Gastroesophageal sphincter (tissue), 4 donors: ENCODE results near the gene BCL2L14. TPM values are rescaled to one million over a fixed set of nuclear protein-coding genes. Genes with fewer than 3 reads are reported as not detected.

Experiments used
- ATAC-seq: fragments of 150-250 bp; one replicate; pipeline ENCODE4 v1.9.1; 2016; ENCODE audit warnings: mild to moderate bottlenecking, moderate library complexity
- H3K27ac ChIP-seq, 4 donors: fragments of 200-600 bp; sonication (generic) in 3 of 4; 1 replicate in 3 of 4; 2 replicates in 1 of 4; pipeline ENCODE4 v1.5.1; 2016 to 2019
- H3K27me3 ChIP-seq: fragments of 200-600 bp; sonication (generic); one replicate; pipeline ENCODE4 v1.5.1; 2019
- H3K36me3 ChIP-seq, 2 donors: fragments of 200-600 bp; sonication (generic); one replicate each; pipeline ENCODE4 v1.5.1; 2019; ENCODE audit warnings: control low read depth in 1 of 2
- H3K4me1 ChIP-seq, 3 donors: fragments of 200-600 bp; sonication (generic); 1 replicate in 2 of 3; 2 replicates in 1 of 3; pipeline ENCODE4 v1.5.1; 2016 to 2019; ENCODE audit warnings: control low read depth in 2 of 3
- H3K4me3 ChIP-seq, 2 donors: fragments of 200-600 bp; sonication (generic); one replicate each; pipeline ENCODE4 v1.5.1; 2019; ENCODE audit warnings: mild to moderate bottlenecking in 1 of 2, moderate library complexity in 1 of 2
- H3K9me3 ChIP-seq, 3 donors: fragments of 200-600 bp; sonication (generic); one replicate each; pipeline ENCODE4 v1.5.1; 2017 to 2019; ENCODE audit warnings: control low read depth in 2 of 3
- CTCF ChIP-seq, 4 experiments: fragments of 200-600 bp in 2 of 4; fragments of 450-650 bp in 2 of 4; sonication (generic) in 1 of 4; IDR thresholded peaks; one replicate each; pipeline ENCODE4 v1.5.1; 2017 to 2019; ENCODE audit warnings: antibody characterized with exemption in 4 of 4, mild to moderate bottlenecking in 2 of 4, moderate library complexity in 2 of 4
- EP300 ChIP-seq: sonication (generic); formaldehyde crosslinking; IDR thresholded peaks from one replicate; pipeline ENCODE4 v1.6.1; 2017; ENCODE audit warnings: antibody characterized with exemption, mild to moderate bottlenecking
- POLR2A ChIP-seq, 2 donors: fragments of 450-650 bp; IDR thresholded peaks; one replicate each; pipeline ENCODE4 v1.6.1; 2017; ENCODE audit warnings: antibody characterized with exemption in 2 of 2, mild to moderate bottlenecking in 2 of 2, moderate library complexity in 1 of 2
- POLR2AphosphoS5 ChIP-seq: sonication (generic); formaldehyde crosslinking; IDR thresholded peaks from one replicate; pipeline ENCODE4 v1.6.1; 2017; ENCODE audit warnings: antibody characterized with exemption
- whole genome bisulfite sequencing, 2 donors: methylation state at CpG; one replicate each; pipeline ENCODE4 v1.1.5; 2018; ENCODE audit warnings: low coverage in 1 of 2; 5-methylcytosine and 5-hydroxymethylcytosine counted together
- total RNA-seq, 4 donors: library from RNA; depleted of rRNA; stranded (reverse); fragments of >200 nt; gene quantifications; one replicate each; pipeline ENCODE4 v1.1.0, GENCODE V29; 2016

Gene BCL2L14
- total RNA-seq, 4 donors from 2014 or later: 1.2 TPM; not detected in 3

DNA sequence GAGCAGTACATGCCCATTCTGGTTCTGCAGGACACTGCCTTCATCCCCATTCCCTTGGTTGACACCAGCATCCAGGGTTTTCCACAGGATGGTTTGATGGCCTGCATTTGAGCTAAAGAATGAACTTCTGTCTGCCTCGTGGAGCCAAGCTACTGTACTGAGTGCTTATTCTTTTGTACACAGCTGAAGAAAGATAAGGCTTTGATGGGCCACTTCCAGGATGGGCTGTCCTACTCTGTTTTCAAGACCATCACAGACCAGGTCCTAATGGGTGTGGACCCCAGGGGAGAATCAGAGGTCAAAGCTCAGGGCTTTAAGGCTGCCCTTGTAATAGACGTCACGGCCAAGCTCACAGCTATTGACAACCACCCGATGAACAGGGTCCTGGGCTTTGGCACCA, 23.7 kb downstream of the BCL2L14 start:
- TF ChIP-seq POLR2AphosphoS5 (no peak), POLR2A (IDR thresholded peaks at IDR 0.05) (no peak)
- no peak overlapping the region for H3K4me3 ChIP-seq

DNA sequence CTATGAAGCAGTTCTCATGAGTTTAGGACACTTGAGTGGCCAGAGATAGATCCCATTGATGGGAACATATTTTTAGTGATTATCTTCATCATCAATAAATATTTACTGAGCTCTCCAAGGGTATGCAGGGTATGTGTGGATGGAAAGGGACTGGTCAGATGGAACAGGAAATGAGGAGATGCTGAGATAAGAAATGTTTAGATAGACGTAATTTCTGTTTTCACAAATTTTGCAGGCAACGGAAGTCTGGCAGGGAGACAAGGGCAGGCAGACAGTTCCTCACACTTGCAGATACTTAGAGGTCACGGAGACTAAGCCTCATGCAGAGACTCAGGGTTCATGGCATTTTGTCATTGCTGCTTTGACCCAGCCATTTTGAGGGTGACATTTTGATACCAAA, 24.3 kb downstream of the BCL2L14 start:
- 61 to 73% methylated on average over 3 of the region's 3 CpGs for WGBS, 2 donors
- Histone ChIP-seq H3K36me3 (no peaks in the 10 kb centered on the region), H3K27me3 (no peaks in the 10 kb centered on the region), H3K4me1 (no peaks in the 10 kb centered on the region), H3K9me3 (peaks cover 0 to 3% (median 0%) of the 10 kb centered on the region in 3 donors), H3K4me3 (no peak overlapping the region), H3K27ac (no peak overlapping the region)
- no peak for ATAC-seq
- TF ChIP-seq POLR2AphosphoS5 (no peak), POLR2A (IDR thresholded peaks at IDR 0.05) (no peak), EP300 (no peak), CTCF (IDR thresholded peaks at IDR 0.05) (no peak)

More for the DNA sequence above, 23.7 kb downstream of the BCL2L14 start:
- H3K4me1 ChIP-seq: no peaks in the 10 kb centered on the region
- no peaks in the 10 kb centered on the region for H3K27me3 ChIP-seq
- no peak for ATAC-seq
- peaks cover 0 to 3% (median 0%) of the 10 kb centered on the region in 3 donors for H3K9me3 ChIP-seq
- WGBS, 2 donors: 83 to 89% methylated on average over 3 to 4 of the region's 4 CpGs
- no peak overlapping the region for H3K27ac ChIP-seq
- no peaks in the 10 kb centered on the region for H3K36me3 ChIP-seq

GRCh38 chr12:12097891-12098690, 27.4 kb downstream of the BCL2L14 start:
- H3K4me1 ChIP-seq: no peaks in the 10 kb centered on the region
- no peaks in the 10 kb centered on the region for H3K27me3 ChIP-seq
- no peaks in the 10 kb centered on the region for H3K9me3 ChIP-seq
- no peak for TF ChIP-seq CTCF (IDR thresholded peaks at IDR 0.05)
- TF ChIP-seq EP300: no peak
- TF ChIP-seq POLR2AphosphoS5: no peak
- no peak for TF ChIP-seq POLR2A (IDR thresholded peaks at IDR 0.05)
- 62 to 88% methylated on average over 6 of the region's 6 CpGs for WGBS, 2 donors
- no peak for ATAC-seq
- H3K27ac ChIP-seq: no peak overlapping the region
- H3K36me3 ChIP-seq: no peaks in the 10 kb centered on the region
- H3K4me3 ChIP-seq: no peak overlapping the region

DNA sequence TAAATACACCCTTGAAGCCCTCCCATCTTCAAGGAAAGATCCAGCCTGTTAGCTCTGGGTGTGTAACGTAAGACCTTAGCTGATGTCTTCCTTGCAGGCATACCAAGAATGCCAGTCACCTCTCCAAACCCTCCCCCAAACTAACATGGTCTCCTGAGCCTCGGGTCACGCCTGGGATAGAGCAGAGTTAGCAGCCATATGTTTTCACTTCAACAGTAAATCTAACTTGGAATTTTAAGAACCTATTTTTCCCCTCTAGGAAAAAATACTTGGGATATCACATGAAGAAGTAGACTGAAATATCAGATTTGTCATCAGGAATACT, 27.9 kb downstream of the BCL2L14 start:
- Histone ChIP-seq H3K4me1 (no peaks in the 10 kb centered on the region), H3K4me3 (no peak overlapping the region), H3K36me3 (no peaks in the 10 kb centered on the region), H3K27me3 (no peaks in the 10 kb centered on the region), H3K27ac (no peak overlapping the region), H3K9me3 (no peaks in the 10 kb centered on the region)
- TF ChIP-seq EP300 (no peak), CTCF (IDR thresholded peaks at IDR 0.05) (no peak)
- 100% methylated on average over 1 to 3 of the region's 3 CpGs for WGBS, 2 donors
- ATAC-seq: no peak

DNA sequence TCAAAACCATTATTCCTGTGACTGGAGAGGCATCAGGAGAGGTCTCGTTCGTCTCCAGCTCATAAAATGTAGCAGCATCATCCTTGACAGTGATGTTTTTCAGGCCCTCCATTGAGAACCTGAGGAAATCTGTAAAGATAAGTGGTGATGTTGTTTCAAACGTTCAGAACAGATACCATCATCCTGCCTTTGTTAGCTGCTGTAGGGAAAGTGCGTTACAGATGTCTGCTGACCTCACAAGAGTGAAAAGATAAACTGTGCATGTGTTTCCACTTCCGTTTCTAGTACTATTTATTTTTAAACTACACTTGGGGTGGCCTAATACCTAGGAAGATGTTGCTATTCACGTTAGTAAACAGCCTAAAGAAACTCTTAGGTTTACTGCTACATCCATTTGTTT, 28.4 kb downstream of the BCL2L14 start:
- Histone ChIP-seq H3K27me3 (no peaks in the 10 kb centered on the region), H3K27ac (no peak overlapping the region), H3K9me3 (no peaks in the 10 kb centered on the region), H3K4me3 (no peak overlapping the region), H3K36me3 (no peaks in the 10 kb centered on the region), H3K4me1 (no peaks in the 10 kb centered on the region)
- TF ChIP-seq POLR2A (IDR thresholded peaks at IDR 0.05) (no peak), EP300 (no peak), CTCF (IDR thresholded peaks at IDR 0.05) (no peak), POLR2AphosphoS5 (no peak)
- WGBS, 2 donors: 65 to 73% methylated on average over 6 of the region's 6 CpGs
- ATAC-seq: no peak
